SU-DHL-6 (cell line): ENCODE data around the gene FAM135A.
"Not testable (repeated sequence)": the region's sequence is repeated elsewhere in the genome, so short reads cannot be mapped to it uniquely, and the experiment has no call there.

Experiments
- H2AFZ ChIP-seq: fragments of 200-600 bp; sonication (generic); 2 replicates; pipeline ENCODE4 v1.6.1; 2014; ENCODE audit warnings: low read depth, mild to moderate bottlenecking, moderate library complexity, mixed read lengths, antibody characterized with exemption, low read length; ENCODE audit not compliant: severe bottlenecking
- H3F3A ChIP-seq: fragments of 200-600 bp; shearing (Covaris generic); 2 replicates; pipeline ENCODE4 v1.6.0; 2016; ENCODE audit warnings: antibody characterized with exemption, mild to moderate bottlenecking; ENCODE audit not compliant: insufficient read depth
- H3K27ac ChIP-seq: fragments of 200-600 bp; sonication (generic); 2 replicates; pipeline ENCODE4 v1.5.1; 2016; ENCODE audit warnings: low read depth, mild to moderate bottlenecking, low read length, moderate library complexity, mixed read lengths
- H3K27me3 ChIP-seq: fragments of 200-600 bp; sonication (generic), shearing (Covaris generic); 2 replicates; pipeline ENCODE4 v1.6.0; 2014; ENCODE audit warnings: mild to moderate bottlenecking, low read length
- H3K36me3 ChIP-seq: fragments of 200-600 bp; sonication (generic); 2 replicates; pipeline ENCODE4 v1.6.1; 2014; ENCODE audit warnings: mild to moderate bottlenecking, low read length, mixed read lengths
- H3K4me2 ChIP-seq: fragments of 300-600, 200-600 bp; shearing (Covaris generic), sonication (generic); 2 replicates; pipeline ENCODE4 v1.6.0; 2014; ENCODE audit warnings: low read length, low read depth, mild to moderate bottlenecking; ENCODE audit not compliant: poor library complexity, severe bottlenecking
- H3K4me3 ChIP-seq: fragments of 200-600 bp; sonication (generic); 2 replicates; pipeline ENCODE4 v1.5.1; 2014; ENCODE audit warnings: antibody characterized with exemption, low read length, mild to moderate bottlenecking, mixed read lengths; ENCODE audit not compliant: insufficient read depth, poor library complexity, severe bottlenecking
- H3K79me2 ChIP-seq: fragments of 200-600 bp; sonication (generic); 2 replicates; pipeline ENCODE4 v1.6.1; 2014; ENCODE audit warnings: mild to moderate bottlenecking, low read length, moderate library complexity; ENCODE audit not compliant: insufficient read depth
- H3K9ac ChIP-seq: fragments of 200-600 bp; sonication (generic); 2 replicates; pipeline ENCODE4 v1.7.0; 2014; ENCODE audit warnings: mild to moderate bottlenecking, low read length
- H3K9me2 ChIP-seq: fragments of 200-600 bp; sonication (generic); replicated peaks from 2 replicates; pipeline ENCODE4 v1.6.1; 2014; ENCODE audit warnings: low read length; ENCODE audit not compliant: insufficient read depth
- H3K9me3 ChIP-seq: fragments of 200-600 bp; sonication (generic); 2 replicates; pipeline ENCODE4 v1.6.1; 2014; ENCODE audit warnings: low read length, mixed read lengths; ENCODE audit not compliant: insufficient read depth
- H4K20me1 ChIP-seq: fragments of 200-600 bp; sonication (generic); 2 replicates; pipeline ENCODE4 v1.6.1; 2014; ENCODE audit warnings: low read depth, mild to moderate bottlenecking, antibody characterized with exemption, low read length, moderate library complexity, mixed read lengths
- CTCF ChIP-seq: fragments of 200-600 bp; sonication (generic); IDR thresholded peaks from one replicate; pipeline ENCODE4 v1.5.1; 2017; ENCODE audit warnings: antibody characterized with exemption, mild to moderate bottlenecking, low read length, moderate library complexity; ENCODE audit not compliant: insufficient read depth, poor library complexity, severe bottlenecking
- EZH2phosphoT487 ChIP-seq: fragments of 200-600 bp; sonication (generic), shearing (Covaris generic); conservative IDR thresholded peaks from 2 replicates; pipeline ENCODE4 v1.6.1; 2018; ENCODE audit warnings: mild to moderate bottlenecking, antibody characterized with exemption, low read length, moderate library complexity, mixed read lengths

Gene FAM135A

GRCh38 chr6:70474751-70475150 lies 61.4 kb downstream of the FAM135A start:
- no peak for TF ChIP-seq EZH2phosphoT487
- no peak for TF ChIP-seq CTCF
- Histone ChIP-seq H3K27me3 (no peaks in the 10 kb centered on the region), H3K9me2 (no peaks in the 10 kb centered on the region), H3K9ac (no peak overlapping the region), H3K4me3 (no peak overlapping the region), H3K27ac (no peak overlapping the region), H3K4me2 (no peak overlapping the region), H3F3A (no peaks in the 10 kb centered on the region), H3K36me3 (peaks cover 32% of the 10 kb centered on the region; the same call in 1 of the 2 replicates), H4K20me1 (no peaks in the 10 kb centered on the region; the same call in 1 of the 2 replicates), H3K9me3 (no peaks in the 10 kb centered on the region), H2AFZ (no peak overlapping the region), H3K79me2 (no peaks in the 10 kb centered on the region)

- H3K27ac ChIP-seq = no peak overlapping the region
- H3K9me3 ChIP-seq = no peaks in the 10 kb centered on the region
- no peaks in the 10 kb centered on the region; the same call in 1 of the 2 replicates for H4K20me1 ChIP-seq
- H3K9ac ChIP-seq = no peak overlapping the region
- H3K4me2 ChIP-seq = no peak overlapping the region
- no peaks in the 10 kb centered on the region for H3K9me2 ChIP-seq
- peaks cover 45% of the 10 kb centered on the region for H3K36me3 ChIP-seq
- H3K4me3 ChIP-seq = no peak overlapping the region
- no peaks in the 10 kb centered on the region for H3K27me3 ChIP-seq
- no peaks in the 10 kb centered on the region for H3F3A ChIP-seq
- H2AFZ ChIP-seq = no peak overlapping the region
- no peaks in the 10 kb centered on the region for H3K79me2 ChIP-seq
- TF ChIP-seq CTCF (no peak), EZH2phosphoT487 (no peak)
Measured at GRCh38 chr6:70479236-70479635, 65.9 kb downstream of the FAM135A start.

- H3F3A ChIP-seq, H2AFZ ChIP-seq, H4K20me1 ChIP-seq, H3K27ac ChIP-seq, H3K27me3 ChIP-seq, H3K79me2 ChIP-seq, H3K9me3 ChIP-seq, H3K9ac ChIP-seq, H3K4me3 ChIP-seq, H3K4me2 ChIP-seq, H3K9me2 ChIP-seq: not testable (repeated sequence)
- peaks cover 30% of the 10 kb centered on the region for H3K36me3 ChIP-seq
Measured at GRCh38 chr6:70486638-70487037, 73.3 kb downstream of the FAM135A start.

GRCh38 chr6:70489364-70489763 lies 76.1 kb downstream of the FAM135A start:
- TF ChIP-seq CTCF (no peak), EZH2phosphoT487 (no peak)
- Histone ChIP-seq H3K36me3 (peaks cover 30% of the 10 kb centered on the region), H3K9me3 (no peaks in the 10 kb centered on the region), H3K9ac (no peak overlapping the region), H2AFZ (no peak overlapping the region), H3K27ac (no peak overlapping the region), H4K20me1 (no peaks in the 10 kb centered on the region), H3F3A (peaks cover 3% of the 10 kb centered on the region; the same call in 1 of the 2 replicates), H3K4me2 (no peak overlapping the region), H3K9me2 (no peaks in the 10 kb centered on the region), H3K79me2 (no peaks in the 10 kb centered on the region), H3K27me3 (no peaks in the 10 kb centered on the region), H3K4me3 (no peak overlapping the region)
